Measurements from ENCODE around the gene LRP10. TPM values are rescaled to one million over a fixed set of nuclear protein-coding genes. Genes with fewer than 3 reads are reported as not detected.

LRP10 gene
- total RNA-seq, 2 donors from 2014 or later: 53.4 to 60.4 TPM

- DNase-seq (ENCODE audit: low spot score) (no peak), ATAC-seq (peak; percentile 54 to 55)
- Mint-ChIP-seq H3K36me3 (peaks cover 8% of the 10 kb centered on the region), H3K27ac (peak overlapping the region; percentile 18 to 20), H3K4me1 (ENCODE audit: low read depth in 2 of 2) (peaks cover 11 to 12% of the 10 kb centered on the region in 2 donors), H3K9me3 (no peaks in the 10 kb centered on the region), H3K4me3 (peak overlapping the region; percentile 10), H3K27me3 (peaks cover 19 to 25% of the 10 kb centered on the region in 2 donors)
Measured at GRCh38 chr14:22838631-22839041, 32.9 kb upstream of the LRP10 start.

GRCh38 chr14:22839159-22839779 is 32.3 kb upstream of the LRP10 start:
- ATAC-seq (no peak), DNase-seq (ENCODE audit: low spot score) (no peak)
- peak overlapping the region; percentile 10 for H3K4me3 Mint-ChIP-seq
- H3K27ac Mint-ChIP-seq: peak overlapping the region; percentile 18 to 20
- no peaks in the 10 kb centered on the region for H3K9me3 Mint-ChIP-seq
- H3K27me3 Mint-ChIP-seq: peaks cover 19 to 25% of the 10 kb centered on the region in 2 donors
- peaks cover 11 to 12% of the 10 kb centered on the region in 2 donors for H3K4me1 Mint-ChIP-seq (ENCODE audit: low read depth in 2 of 2)
- peaks cover 8% of the 10 kb centered on the region for H3K36me3 Mint-ChIP-seq

GRCh38 chr14:22841311-22841710 is 30.2 kb upstream of the LRP10 start:
- DNase-seq (ENCODE audit: low spot score) (no peak), ATAC-seq (no peak)
- H3K4me1 Mint-ChIP-seq (ENCODE audit: low read depth in 2 of 2): peaks cover 8 to 11% of the 10 kb centered on the region in 2 donors
- peaks cover 19 to 24% of the 10 kb centered on the region in 2 donors for H3K27me3 Mint-ChIP-seq
- H3K27ac Mint-ChIP-seq: no peak overlapping the region
- H3K9me3 Mint-ChIP-seq: no peaks in the 10 kb centered on the region
- H3K36me3 Mint-ChIP-seq: no peaks in the 10 kb centered on the region
- H3K4me3 Mint-ChIP-seq: no peak overlapping the region

DNA sequence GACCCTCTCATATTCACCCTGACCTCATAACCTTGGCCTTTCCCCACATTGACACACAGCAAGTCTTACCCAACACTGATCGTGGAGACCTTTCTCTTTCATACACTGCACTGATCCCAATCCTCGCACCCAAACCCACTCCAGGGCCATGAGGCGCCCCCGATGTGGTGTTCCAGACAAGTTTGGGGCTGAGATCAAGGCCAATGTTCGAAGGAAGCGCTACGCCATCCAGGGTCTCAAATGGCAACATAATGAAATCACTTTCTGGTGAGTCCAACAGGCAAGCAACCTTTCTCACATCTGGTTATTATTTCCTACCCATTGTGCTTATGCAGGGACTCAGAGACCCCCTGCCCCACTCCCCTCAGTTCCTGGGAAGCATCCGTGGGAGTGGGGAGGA is 29.8 kb upstream of the LRP10 start:
- no peaks in the 10 kb centered on the region for H3K9me3 Mint-ChIP-seq
- ATAC-seq (no peak), DNase-seq (ENCODE audit: low spot score) (no peak)
- no peaks in the 10 kb centered on the region for H3K36me3 Mint-ChIP-seq
- peaks cover 14 to 28% of the 10 kb centered on the region in 2 donors for H3K27me3 Mint-ChIP-seq
- peaks cover 9 to 11% of the 10 kb centered on the region in 2 donors for H3K4me1 Mint-ChIP-seq (ENCODE audit: low read depth in 2 of 2)
- H3K4me3 Mint-ChIP-seq: no peak overlapping the region
- H3K27ac Mint-ChIP-seq: no peak overlapping the region

DNA sequence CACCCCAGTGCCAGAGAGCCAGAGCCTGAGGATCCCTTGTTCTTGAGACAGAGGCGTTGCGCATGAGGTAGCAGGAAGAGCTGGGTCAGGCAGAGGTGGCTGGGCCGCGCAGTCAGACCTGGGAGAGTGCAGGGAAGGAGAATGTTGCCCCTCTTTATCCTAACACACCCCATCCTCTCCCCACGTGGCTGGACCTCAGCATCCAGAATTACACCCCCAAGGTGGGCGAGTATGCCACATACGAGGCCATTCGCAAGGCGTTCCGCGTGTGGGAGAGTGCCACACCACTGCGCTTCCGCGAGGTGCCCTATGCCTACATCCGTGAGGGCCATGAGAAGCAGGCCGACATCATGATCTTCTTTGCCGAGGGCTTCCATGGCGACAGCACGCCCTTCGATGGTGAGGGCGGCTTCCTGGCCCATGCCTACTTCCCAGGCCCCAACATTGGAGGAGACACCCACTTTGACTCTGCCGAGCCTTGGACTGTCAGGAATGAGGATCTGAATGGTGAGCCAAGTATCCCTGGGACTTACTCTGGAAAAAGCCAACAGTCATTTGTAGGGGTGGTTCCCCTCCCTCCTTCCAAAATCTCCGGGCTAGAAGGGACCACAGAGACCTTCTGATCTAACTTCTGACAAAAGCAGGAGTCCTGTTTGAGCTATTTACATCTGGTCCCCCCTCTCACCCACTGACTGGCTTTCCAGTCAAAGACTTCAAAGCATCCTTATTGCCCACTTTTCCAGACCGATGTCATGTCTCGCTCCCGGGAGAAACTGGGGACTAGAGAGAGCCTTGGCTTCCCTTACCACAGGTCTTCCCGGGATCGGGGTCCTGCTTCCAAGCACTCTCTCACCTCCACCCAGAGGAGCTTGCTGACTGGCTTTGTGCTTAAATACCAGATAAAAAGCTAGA is 29.1 kb upstream of the LRP10 start:
- H3K4me1 Mint-ChIP-seq (ENCODE audit: low read depth in 2 of 2): peaks cover 5 to 6% of the 10 kb centered on the region in 2 donors

DNA sequence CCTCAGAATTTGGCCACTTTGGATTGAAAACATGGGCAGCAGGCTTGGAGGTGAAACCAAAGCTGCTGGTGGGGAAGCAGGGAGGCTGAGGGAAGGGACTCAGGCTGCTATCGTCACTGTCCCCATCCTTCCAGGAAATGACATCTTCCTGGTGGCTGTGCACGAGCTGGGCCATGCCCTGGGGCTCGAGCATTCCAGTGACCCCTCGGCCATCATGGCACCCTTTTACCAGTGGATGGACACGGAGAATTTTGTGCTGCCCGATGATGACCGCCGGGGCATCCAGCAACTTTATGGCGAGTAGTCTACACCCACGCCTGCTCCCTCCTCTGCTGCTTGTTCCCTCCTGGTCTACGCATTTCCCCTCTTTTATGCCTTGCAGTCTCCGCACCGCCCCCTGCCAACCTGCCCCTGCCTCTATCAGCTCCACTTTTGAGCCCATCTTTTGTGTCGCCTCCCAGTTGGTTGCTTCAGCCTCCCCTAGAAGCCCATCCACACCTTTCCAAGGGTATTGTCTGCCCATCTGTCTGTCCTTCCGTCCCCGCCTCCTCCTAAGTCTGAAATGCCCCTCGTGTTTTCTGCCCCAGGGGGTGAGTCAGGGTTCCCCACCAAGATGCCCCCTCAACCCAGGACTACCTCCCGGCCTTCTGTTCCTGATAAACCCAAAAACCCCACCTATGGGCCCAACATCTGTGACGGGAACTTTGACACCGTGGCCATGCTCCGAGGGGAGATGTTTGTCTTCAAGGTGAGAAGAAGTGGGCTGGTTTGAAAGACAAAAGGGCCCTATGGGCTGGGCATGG is 28.2 kb upstream of the LRP10 start:
- Mint-ChIP-seq H3K4me1 (ENCODE audit: low read depth in 2 of 2) (peaks cover 5 to 6% of the 10 kb centered on the region in 2 donors), H3K27ac (no peak overlapping the region), H3K9me3 (no peaks in the 10 kb centered on the region), H3K36me3 (no peaks in the 10 kb centered on the region), H3K27me3 (peaks cover 7 to 25% of the 10 kb centered on the region in 2 donors), H3K4me3 (no peak overlapping the region)
- ATAC-seq: no peak
- DNase-seq (ENCODE audit: low spot score): no peak

More for the DNA sequence above, 29.1 kb upstream of the LRP10 start:
- Mint-ChIP-seq H3K4me3 (no peak overlapping the region), H3K27ac (no peak overlapping the region), H3K9me3 (no peaks in the 10 kb centered on the region), H3K36me3 (no peaks in the 10 kb centered on the region), H3K27me3 (peaks cover 7 to 25% of the 10 kb centered on the region in 2 donors)
- no peak for DNase-seq (ENCODE audit: low spot score)
- ATAC-seq: no peak

- no peak for DNase-seq (ENCODE audit: low spot score)
- no peak for ATAC-seq
- Mint-ChIP-seq H3K27ac (no peak overlapping the region), H3K9me3 (no peaks in the 10 kb centered on the region), H3K4me1 (ENCODE audit: low read depth in 2 of 2) (peaks cover 0 to 8% of the 10 kb centered on the region in 2 donors), H3K27me3 (peaks cover 6 to 25% of the 10 kb centered on the region in 2 donors), H3K4me3 (no peak overlapping the region), H3K36me3 (no peaks in the 10 kb centered on the region)
Measured at GRCh38 chr14:22844221-22845102, 27.1 kb upstream of the LRP10 start.

GRCh38 chr14:22845103-22845394 is 26.5 kb upstream of the LRP10 start:
- Mint-ChIP-seq H3K27me3 (peaks cover 6 to 25% of the 10 kb centered on the region in 2 donors), H3K36me3 (no peaks in the 10 kb centered on the region), H3K27ac (peak overlapping the region in 1 of 2 donors; percentile 17), H3K4me1 (ENCODE audit: low read depth in 2 of 2) (peaks cover 0 to 11% of the 10 kb centered on the region in 2 donors), H3K4me3 (no peak overlapping the region), H3K9me3 (no peaks in the 10 kb centered on the region)
- ATAC-seq (no peak), DNase-seq (ENCODE audit: low spot score) (no peak)

DNA sequence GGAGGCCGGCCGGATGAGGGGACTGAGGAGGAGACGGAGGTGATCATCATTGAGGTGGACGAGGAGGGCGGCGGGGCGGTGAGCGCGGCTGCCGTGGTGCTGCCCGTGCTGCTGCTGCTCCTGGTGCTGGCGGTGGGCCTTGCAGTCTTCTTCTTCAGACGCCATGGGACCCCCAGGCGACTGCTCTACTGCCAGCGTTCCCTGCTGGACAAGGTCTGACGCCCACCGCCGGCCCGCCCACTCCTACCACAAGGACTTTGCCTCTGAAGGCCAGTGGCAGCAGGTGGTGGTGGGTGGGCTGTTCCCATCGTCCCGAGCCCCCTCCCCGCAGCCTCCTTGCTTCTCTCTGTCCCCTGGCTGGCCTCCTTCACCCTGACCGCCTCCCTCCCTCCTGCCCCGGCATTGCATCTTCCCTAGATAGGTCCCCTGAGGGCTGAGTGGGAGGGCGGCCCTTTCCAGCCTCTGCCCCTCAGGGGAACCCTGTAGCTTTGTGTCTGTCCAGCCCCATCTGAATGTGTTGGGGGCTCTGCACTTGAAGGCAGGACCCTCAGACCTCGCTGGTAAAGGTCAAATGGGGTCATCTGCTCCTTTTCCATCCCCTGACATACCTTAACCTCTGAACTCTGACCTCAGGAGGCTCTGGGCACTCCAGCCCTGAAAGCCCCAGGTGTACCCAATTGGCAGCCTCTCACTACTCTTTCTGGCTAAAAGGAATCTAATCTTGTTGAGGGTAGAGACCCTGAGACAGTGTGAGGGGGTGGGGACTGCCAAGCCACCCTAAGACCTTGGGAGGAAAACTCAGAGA is 25.5 kb upstream of the LRP10 start:
- ATAC-seq (no peak), DNase-seq (ENCODE audit: low spot score) (no peak)
- Mint-ChIP-seq H3K4me1 (ENCODE audit: low read depth in 2 of 2) (peaks cover 1 to 12% of the 10 kb centered on the region in 2 donors), H3K4me3 (no peak overlapping the region), H3K36me3 (no peaks in the 10 kb centered on the region), H3K9me3 (no peaks in the 10 kb centered on the region), H3K27ac (peak overlapping the region; percentile 17 to 28), H3K27me3 (peaks cover 6 to 23% of the 10 kb centered on the region in 2 donors)

DNA sequence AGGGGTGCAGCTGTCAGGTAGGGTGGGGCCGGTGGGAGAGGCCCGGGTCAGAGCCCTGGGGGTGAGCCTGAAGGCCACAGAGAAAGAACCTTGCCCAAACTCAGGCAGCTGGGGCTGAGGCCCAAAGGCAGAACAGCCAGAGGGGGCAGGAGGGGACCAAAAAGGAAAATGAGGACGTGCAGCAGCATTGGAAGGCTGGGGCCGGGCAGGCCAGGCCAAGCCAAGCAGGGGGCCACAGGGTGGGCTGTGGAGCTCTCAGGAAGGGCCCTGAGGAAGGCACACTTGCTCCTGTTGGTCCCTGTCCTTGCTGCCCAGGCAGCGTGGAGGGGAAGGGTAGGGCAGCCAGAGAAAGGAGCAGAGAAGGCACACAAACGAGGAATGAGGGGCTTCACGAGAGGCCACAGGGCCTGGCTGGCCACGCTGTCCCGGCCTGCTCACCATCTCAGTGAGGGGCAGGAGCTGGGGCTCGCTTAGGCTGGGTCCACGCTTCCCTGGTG is 24.7 kb upstream of the LRP10 start:
- DNase-seq (ENCODE audit: low spot score) (no peak), ATAC-seq (no peak)
- H3K27ac Mint-ChIP-seq: peak overlapping the region in 1 of 2 donors; percentile 28
- no peaks in the 10 kb centered on the region for H3K36me3 Mint-ChIP-seq
- H3K9me3 Mint-ChIP-seq: no peaks in the 10 kb centered on the region
- H3K4me3 Mint-ChIP-seq: no peak overlapping the region
- H3K27me3 Mint-ChIP-seq: peaks cover 6 to 20% of the 10 kb centered on the region in 2 donors
- H3K4me1 Mint-ChIP-seq (ENCODE audit: low read depth in 2 of 2): peaks cover 10 to 20% of the 10 kb centered on the region in 2 donors

GRCh38 chr14:22847661-22848341 is 23.7 kb upstream of the LRP10 start:
- H3K4me1 Mint-ChIP-seq (ENCODE audit: low read depth in 2 of 2): peaks cover 12 to 22% of the 10 kb centered on the region in 2 donors
- H3K4me3 Mint-ChIP-seq: no peak overlapping the region
- H3K27me3 Mint-ChIP-seq: peaks cover 6 to 20% of the 10 kb centered on the region in 2 donors
- no peak for DNase-seq (ENCODE audit: low spot score)
- peak overlapping the region in 1 of 2 donors; percentile 37 for H3K27ac Mint-ChIP-seq
- H3K9me3 Mint-ChIP-seq: no peaks in the 10 kb centered on the region
- no peaks in the 10 kb centered on the region for H3K36me3 Mint-ChIP-seq
- ATAC-seq: no peak
